IPS-11a (cell line): ENCODE measurements around the gene SEC24C.
"Not testable (repeated sequence)": the region's sequence is repeated elsewhere in the genome, so short reads cannot be mapped to it uniquely, and the experiment has no call there.

ENCODE experiments used
- H3K4me3 ChIP-seq: one replicate; pipeline ENCODE4 v1.5.1; 2013; ENCODE audit warnings: low read depth, low read length, control low read depth

SEC24C gene

DNA sequence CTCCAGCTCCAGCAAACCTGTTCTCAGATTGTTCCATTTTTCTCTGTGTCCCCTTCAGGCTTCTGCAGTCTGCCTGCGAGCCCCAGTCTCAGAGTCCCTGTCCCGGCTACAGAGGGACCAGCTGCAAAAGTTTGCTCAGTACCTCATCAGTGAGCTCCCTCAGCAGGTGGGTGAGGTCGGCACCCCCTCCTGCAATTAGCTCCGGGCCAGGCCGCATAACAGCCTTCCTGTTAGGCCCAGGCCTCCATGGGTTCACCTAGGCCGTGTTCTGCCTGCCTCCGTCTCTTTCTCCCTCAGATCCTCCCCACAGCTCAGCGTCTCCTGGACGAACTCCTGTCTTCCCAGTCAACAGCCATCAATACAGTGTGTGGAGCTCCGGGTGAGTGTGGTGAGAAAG, 45.5 kb downstream of the SEC24C start:
- H3K4me3 ChIP-seq: no peak overlapping the region

DNA sequence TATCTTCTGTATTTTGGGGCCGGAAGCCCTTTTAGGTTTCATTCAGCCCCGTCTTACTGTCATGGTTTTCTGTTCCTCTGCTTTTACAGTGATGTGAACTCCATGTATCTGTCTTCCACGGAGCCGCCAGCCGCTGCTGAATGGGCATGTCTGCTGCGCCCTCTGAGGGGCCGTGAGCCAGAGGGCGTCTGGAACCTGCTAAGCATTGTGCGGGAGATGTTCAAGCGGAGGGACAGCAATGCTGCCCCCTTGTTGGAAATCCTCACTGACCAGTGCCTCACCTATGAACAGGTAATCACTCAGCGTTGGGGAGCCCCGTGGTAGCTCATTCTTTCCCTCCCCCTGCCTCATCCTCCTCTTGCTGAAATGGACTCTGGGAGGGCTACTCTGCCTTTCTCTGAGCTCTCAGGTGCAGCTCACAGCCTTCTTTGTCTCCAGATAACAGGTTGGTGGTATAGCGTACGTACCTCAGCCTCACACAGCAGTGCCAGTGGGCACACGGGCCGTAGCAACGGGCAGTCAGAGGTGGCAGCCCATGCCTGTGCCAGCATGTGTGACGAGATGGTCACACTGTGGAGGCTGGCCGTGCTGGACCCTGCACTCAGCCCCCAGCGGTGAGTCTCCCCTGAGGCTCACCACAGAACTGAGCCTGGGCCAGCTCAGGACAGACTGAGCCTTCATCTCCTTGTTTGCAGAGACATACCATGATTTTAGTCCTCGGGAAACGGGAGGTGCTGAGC, 46.9 kb downstream of the SEC24C start:
- H3K4me3 ChIP-seq: no peak overlapping the region

DNA sequence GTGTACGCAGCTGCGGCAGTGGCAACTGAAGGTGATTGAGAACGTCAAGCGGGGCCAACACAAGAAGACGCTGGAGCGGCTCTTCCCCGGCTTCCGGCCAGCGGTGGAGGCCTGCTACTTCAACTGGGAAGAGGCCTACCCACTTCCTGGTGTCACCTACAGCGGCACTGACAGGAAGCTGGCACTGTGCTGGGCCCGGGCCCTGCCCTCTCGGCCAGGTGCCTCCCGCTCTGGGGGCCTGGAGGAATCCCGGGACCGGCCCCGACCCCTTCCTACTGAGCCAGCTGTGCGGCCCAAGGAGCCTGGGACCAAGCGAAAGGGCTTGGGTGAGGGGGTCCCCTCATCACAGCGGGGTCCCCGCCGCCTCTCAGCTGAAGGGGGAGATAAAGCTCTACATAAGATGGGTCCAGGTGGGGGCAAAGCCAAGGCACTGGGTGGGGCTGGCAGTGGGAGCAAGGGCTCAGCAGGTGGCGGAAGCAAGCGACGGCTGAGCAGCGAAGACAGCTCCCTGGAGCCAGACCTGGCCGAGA, 47.8 kb downstream of the SEC24C start:
- H3K4me3 ChIP-seq: no peak overlapping the region

DNA sequence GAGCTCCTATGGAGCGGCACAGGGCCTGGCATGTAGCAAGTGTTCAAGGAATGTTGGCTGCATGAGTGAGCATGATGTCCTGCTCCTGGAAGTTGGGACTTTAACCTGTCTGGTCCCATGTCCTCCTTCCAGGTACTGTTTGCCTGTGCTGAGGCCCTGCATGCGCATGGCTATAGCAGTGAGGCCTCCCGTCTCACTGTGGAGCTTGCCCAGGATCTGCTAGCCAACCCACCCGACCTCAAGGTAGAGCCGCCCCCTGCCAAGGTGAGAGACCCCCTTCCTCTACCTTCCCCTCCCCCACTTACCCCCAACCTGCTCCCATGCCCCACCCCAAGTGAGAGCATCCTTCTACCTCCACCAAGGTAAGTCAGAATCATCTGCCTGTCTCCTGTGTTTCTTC, 49.3 kb downstream of the SEC24C start:
- no peak overlapping the region for H3K4me3 ChIP-seq

DNA sequence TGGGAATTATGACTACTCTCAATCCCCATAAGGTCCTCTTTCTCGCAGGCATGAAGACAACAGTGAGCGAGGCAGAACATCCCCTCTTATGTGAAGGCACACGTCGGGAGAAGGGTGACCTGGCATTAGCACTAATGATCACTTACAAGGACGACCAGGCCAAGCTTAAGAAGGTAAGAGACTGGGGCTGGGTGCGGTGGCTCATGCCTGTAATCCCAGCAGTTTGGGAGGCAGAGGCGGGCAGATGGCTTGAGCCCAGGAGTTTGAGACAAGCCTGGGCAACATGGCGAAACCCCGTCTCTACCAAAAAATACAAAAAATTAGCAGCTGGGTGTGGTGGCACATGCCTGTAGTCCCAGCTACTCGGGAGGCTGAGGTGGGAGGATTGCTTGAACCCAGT, 51.3 kb downstream of the SEC24C start:
- not testable (repeated sequence) for H3K4me3 ChIP-seq

DNA sequence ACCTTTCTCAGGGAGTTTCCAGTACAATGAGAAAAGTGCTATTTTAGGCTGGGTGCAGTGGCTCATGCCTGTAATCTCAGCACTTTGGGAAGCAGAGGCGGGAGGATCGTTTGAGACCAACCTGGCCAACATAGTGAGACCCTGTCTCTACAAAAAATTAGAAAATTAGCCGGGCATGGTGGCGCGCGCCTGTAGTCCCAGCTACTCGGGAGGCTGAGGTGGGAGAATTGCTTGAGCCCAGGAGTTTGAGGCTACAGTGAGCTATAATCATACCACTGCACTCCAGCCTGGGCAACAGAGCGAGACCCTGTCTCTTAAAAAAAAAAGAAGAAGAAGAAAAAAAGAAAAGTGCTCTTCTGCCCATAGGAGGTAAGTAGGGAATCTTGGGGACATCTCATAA, 51.9 kb downstream of the SEC24C start:
- not testable (repeated sequence) for H3K4me3 ChIP-seq

DNA sequence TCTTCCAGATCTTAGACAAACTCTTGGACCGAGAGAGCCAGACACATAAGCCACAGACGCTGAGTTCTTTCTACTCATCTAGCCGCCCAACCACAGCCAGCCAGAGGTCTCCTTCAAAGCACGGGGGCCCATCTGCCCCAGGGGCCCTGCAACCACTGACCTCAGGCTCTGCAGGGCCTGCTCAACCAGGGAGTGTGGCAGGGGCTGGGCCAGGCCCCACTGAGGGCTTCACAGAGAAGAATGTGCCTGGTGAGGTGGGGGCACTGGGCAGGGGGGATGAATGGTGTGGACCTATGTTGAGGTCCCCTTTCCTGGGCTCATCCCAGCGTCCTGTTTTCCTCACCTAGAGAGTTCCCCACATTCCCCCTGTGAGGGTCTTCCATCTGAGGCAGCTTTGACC, 52.6 kb downstream of the SEC24C start:
- H3K4me3 ChIP-seq: no peak overlapping the region

DNA sequence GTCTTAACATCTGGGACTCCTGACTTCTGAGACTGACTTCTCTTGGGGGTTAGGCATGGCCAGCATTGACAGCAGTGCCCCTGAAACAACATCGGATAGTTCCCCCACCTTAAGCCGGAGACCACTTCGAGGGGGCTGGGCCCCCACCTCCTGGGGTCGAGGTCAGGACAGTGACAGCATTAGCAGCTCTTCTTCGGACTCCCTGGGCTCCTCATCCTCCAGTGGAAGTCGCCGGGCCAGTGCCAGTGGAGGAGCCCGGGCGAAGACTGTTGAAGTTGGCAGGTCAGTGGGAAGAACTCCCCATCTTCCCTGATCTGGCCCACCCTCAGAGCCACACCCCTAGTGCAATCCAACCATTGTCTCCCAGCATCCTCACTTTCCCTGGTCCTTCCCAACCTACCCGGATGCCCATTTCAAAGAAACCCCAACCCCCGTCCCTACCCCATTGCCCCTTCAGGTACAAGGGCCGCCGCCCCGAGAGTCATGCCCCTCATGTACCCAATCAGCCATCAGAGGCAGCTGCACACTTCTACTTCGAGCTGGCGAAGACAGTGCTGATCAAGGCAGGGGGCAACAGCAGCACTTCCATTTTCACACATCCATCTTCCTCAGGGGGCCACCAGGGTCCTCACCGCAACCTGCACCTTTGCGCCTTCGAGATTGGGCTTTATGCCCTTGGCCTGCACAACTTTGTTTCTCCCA, 53.3 kb downstream of the SEC24C start:
- H3K4me3 ChIP-seq: no peak overlapping the region

DNA sequence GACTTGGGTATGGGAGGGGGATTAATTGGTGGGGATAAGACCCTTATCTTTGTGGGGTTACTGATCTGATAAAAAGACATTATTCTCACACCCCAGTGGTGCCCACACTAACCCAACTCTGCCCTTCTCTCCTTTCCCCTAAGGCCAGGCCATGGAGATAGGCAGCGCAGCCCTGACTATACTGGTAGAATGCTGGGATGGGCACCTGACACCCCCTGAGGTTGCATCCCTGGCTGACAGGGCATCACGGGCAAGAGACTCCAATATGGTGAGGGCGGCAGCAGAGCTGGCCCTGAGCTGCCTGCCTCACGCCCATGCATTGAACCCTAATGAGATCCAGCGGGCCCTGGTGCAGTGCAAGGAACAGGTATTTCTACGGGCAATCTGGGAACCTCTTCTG, 53.9 kb downstream of the SEC24C start:
- no peak overlapping the region for H3K4me3 ChIP-seq

DNA sequence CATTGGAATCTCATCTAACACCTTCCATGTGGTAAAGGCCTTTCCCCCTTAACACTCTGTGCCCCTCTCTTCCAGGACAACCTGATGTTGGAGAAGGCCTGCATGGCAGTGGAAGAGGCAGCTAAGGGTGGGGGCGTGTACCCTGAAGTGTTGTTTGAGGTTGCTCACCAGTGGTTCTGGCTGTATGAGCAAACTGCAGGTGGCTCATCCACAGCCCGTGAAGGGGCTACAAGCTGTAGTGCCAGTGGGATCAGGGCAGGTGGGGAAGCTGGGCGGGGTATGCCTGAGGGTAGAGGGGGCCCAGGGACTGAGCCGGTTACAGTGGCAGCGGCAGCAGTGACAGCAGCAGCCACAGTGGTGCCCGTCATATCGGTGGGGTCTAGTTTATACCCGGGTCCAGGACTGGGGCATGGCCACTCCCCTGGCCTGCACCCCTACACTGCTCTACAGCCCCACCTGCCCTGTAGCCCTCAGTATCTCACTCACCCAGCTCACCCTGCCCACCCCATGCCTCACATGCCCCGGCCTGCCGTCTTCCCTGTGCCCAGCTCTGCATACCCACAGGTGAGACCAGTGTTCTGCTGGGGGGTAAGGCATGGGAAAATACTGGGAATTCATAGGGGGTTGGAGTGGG, 54.9 kb downstream of the SEC24C start:
- H3K4me3 ChIP-seq: no peak overlapping the region

DNA sequence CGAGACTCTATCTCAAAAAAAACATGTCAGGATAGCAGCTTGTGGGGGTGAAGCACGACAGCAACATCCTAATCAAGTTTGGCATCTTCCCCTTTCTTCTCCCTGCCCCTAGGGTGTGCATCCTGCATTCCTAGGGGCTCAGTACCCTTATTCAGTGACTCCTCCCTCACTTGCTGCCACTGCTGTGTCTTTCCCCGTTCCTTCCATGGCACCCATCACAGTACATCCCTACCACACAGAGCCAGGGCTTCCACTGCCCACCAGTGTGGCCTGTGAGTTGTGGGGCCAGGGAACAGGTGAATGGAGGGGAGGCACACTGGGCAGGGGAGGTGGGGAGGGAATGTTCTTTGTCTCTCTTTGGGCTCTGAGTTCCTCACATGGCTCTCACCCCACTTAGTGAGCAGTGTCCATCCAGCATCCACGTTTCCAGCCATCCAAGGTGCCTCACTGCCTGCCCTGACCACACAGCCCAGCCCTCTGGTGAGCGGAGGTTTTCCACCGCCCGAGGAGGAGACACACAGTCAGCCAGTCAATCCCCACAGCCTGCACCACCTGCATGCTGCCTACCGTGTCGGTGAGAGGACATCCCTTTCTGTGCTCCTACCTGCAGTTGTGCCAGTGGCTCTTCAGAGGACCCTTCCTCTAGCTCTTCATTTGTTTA, 55.9 kb downstream of the SEC24C start:
- no peak overlapping the region for H3K4me3 ChIP-seq

DNA sequence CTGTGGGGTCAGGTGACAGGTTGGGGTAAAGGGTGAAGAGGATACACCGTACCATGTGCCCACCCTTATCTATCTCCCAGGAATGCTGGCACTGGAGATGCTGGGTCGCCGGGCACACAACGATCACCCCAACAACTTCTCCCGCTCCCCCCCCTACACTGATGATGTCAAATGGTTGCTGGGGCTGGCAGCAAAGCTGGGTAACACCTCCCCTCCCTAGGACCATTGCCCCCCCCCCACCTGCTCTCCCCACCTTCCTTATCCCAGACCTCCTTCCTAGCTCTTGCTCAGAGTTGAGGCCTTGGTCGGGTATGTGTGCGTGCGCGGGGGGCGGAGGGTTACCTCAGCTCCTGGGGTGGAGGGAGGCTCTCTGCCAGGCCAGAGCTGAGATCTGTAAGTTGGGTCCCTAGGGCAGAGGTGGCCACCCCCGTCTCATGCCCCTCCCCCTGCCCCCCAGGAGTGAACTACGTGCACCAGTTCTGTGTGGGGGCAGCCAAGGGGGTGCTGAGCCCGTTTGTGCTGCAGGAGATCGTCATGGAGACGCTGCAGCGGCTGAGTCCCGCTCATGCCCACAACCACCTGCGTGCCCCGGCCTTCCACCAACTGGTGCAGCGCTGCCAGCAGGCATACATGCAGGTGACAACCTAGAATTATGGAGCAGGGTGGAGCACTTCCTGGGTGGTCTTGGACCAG, 56.5 kb downstream of the SEC24C start:
- no peak overlapping the region for H3K4me3 ChIP-seq

DNA sequence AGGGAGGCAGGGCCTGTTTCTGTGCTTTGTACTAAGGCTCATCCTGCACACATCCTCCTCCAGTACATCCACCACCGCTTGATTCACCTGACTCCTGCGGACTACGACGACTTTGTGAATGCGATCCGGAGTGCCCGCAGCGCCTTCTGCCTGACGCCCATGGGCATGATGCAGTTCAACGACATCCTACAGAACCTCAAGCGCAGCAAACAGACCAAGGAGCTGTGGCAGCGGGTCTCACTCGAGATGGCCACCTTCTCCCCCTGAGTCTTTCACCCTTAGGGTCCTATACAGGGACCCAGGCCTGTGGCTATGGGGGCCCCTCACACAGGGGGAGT, 57.0 kb downstream of the SEC24C start:
- H3K4me3 ChIP-seq: no peak overlapping the region

DNA sequence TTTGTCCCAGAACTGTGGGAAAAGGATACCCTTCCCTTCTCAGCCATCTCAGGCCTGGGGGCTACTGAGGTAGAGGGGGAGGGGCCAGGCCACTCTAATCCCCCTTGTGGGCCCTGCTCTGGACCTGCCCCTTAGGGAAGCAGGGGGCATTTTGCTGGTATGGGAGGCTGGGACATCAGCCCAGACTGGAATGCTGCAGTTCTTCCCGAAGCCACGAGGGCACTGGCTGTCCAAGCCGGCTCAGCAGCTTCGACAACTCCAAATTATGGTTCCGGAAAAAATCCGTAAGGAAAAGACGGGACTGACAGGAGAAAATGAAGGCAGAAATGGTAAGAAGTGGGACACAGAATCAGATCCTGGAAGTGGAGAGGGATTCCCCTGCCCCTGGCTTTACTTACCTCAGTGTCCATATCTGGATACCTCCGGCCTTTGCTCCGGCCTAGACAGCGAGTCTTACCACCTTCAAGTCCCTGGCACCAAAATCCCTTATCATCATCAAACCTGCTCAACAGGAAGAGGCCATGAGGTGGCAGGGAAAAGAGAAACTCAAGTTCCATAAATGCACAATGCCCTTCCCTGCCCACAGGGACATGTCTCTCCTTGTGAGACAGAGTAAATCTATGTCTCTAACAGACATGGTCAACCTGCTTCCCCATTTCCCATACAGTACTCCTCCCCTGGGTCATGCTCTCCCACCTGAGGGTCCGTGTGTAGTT, 58.3 kb downstream of the SEC24C start:
- no peak overlapping the region for H3K4me3 ChIP-seq

DNA sequence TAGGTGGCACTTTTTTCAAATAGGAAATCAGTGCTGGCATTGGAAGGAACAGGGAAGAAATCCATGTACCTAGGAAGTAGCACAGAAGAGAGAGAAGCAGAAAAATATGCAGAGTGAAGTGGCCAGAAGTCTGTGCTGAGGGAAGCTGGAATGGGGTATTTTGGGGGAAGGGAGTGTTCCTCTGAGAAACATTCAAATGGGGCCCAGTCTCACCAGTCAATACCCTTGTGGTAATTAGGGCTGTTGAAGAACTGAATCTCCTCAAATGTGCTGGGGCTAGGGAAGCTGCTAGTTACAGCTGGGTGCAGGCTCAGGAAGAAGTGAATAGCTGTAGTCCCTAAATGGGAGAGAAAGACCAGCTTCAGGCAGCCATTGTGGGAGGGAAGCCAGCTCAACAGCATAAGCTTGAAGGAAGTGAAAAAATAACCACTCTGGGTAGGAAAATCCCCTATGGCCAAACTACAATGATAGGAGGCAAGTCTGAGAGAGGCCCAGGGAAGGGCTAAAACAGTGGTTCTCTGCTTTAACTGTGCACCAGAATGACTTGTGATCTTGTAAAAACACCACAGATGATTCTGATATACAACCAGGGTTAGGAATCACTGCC, 59.6 kb downstream of the SEC24C start:
- no peak overlapping the region for H3K4me3 ChIP-seq

DNA sequence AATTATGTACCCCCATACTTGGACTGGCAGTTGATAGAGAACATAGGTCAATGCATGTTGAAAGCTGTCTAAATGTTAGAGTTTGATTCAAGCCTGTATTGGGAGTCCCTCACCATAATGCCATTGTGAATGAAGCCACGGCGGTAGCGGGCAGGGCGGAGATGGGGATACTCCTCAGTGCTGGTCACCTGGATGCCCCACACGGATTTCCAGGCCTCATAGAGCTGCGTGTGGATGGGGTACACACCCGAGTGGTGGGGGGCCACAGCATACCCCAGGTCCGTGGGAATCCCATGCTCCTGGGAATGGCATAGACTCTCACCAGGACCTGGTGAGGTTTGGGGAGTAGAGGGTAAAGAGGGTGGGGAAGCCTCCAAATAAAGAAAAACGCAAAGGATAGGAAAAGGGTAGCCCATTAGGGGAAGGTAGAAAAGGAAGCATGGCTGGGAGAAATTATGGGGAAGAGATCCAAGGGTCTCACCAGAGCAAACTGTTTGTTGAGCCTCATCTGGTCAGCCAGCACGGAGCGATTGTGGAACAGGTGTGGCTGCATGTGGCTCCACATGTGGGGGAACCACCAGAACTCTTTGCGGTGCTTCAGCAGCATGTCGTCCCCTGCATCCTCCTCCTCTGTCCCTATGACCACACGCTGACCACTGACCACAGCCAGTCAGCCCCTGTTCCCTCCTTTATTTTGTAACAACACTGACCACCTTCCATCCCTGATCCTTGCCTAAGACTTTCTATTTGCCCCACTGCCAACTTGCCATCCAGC, 62.2 kb downstream of the SEC24C start:
- no peak overlapping the region for H3K4me3 ChIP-seq

DNA sequence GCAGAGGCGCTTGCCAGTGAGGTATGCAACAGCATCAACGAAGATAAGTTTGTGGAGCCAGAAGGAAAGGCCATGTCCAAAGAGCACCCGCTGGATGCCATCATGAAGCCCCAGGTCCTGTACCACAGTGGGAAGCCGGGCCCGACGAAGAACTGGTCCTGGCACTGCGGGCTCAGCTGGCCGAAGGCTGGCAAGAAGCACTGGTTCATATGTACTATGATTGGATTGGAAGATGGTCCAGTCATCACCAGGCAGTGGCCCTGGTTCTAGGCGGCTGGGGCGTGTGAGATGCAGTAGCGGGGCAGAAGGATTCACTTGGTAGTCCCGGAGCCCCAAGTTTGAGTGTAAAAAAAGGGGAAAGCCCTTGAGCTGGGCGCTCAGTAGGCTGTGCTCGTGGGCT, 63.3 kb downstream of the SEC24C start:
- no peak overlapping the region for H3K4me3 ChIP-seq

DNA sequence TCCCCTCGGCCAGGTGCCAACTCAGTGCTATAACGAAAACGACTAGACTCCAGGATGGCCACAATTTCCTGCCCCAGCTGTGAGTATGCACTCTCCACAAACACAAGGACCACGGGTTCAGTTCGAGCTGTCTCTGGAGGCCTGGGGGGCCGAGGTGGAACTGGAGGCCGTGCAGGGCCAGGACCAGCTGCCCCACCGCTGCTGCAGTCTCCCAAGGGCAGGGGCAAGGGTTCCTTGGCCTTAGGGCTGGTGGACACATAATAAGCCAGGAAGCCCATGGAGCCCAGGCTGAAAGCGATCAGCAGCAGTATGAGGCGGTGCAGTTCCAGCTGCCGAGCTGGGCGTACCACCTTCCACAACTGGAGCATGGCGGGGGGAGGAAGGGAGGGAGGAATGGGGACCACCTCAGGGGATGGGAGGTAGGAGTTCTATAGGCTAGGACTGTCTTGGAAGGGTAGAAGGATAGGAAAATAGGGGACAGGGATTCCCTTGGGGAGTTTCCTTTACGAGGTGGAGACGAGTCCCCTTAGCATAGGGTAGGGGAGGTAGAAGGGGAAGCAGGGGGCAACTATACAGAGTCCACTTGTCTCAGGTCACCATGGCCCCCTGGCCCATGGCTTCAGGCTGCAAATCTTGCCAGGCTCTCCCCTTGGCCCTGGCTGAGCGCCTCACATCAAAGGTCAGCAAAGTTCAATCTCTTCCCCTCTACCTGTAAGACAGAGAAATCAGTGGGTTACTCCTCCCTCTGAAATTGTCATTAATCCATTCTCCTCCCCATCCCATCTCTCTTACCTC, 64.0 kb downstream of the SEC24C start:
- no peak overlapping the region for H3K4me3 ChIP-seq
